GM18520 (cell line): ENCODE measurements around the gene CENPF.
"Not testable (repeated sequence)": the region's sequence is repeated elsewhere in the genome, so short reads cannot be mapped to it uniquely, and the experiment has no call there.

ENCODE experiments used
- ATAC-seq: cut with Tn5 transposase; IDR thresholded peaks from one replicate; pipeline ENCODE4 v1.9.1; 2021; ENCODE audit not compliant: unreplicated experiment

Gene CENPF

GRCh38 chr1:214583824-214584554 is 19.0 kb upstream of the CENPF start:
- ATAC-seq: no peak

DNA sequence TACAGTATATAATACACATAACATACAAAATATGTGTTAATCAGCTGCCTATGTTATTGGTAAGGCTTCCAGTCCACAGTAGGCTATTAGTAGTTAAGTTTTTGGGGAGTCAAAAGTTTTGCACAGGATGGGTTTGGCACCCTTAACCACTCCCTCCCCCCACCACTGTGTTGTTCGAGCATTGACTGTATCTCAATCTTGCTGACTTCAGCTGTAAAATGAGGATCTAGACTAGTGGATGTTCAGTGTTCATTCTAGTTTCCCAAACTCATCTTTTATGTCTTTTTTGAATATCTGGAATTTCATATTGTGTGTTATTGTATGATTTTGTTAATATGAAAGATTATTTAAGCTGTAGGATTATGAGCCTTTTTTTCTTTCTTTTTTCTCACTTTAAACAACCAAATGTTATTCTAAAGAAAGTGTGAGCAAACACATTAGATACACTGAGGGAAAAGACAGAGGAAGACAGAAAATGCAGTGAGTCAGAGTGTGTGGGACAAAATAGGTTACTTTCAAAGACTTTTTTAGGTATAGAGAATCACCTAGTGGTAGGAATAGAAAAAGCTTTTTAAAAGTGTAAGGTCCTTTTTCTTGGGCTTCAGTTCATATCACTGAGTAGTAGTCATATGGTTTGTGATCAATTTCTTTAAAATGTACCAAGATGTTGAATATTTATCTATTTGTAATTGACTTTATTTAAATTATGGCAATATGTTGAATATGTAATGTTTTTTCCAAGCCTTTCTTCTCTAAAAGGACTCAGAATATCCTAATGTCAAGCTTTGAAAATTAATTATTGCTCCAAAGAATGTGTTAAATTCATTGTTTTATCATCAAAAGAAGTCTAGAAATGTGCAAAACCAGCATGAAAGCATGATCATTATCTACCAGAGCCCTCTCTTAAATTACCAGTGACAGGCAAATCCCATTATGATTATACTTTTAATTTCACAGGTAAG is 17.9 kb upstream of the CENPF start:
- no peak for ATAC-seq

- no peak for ATAC-seq
Observed at GRCh38 chr1:214586621-214587020, 16.4 kb upstream of the CENPF start.

DNA sequence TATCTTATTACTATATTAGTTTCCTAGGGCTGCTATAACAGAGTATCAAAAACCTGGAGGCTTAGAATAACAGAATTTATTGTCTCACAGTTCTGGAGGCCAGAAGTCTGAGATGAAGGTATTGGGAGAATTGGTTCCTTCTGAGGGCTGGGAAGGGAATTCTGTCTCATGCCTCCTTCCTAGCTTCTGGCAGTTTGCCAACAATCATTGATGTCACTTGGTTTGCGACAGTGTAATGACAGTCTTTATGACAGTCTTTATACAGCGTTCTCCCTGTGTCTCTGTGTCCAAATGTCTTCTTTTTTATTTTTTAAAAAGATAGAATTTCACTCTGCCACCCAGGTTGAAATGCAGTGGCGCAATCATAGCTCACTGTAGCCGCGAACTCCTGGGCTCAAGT is 15.8 kb upstream of the CENPF start:
- ATAC-seq: no peak

- no peak for ATAC-seq
Observed at GRCh38 chr1:214588963-214589597, 13.9 kb upstream of the CENPF start.

GRCh38 chr1:214590696-214591095 is 12.3 kb upstream of the CENPF start:
- no peak for ATAC-seq

GRCh38 chr1:214591918-214592317 is 11.1 kb upstream of the CENPF start:
- not testable (repeated sequence) for ATAC-seq

DNA sequence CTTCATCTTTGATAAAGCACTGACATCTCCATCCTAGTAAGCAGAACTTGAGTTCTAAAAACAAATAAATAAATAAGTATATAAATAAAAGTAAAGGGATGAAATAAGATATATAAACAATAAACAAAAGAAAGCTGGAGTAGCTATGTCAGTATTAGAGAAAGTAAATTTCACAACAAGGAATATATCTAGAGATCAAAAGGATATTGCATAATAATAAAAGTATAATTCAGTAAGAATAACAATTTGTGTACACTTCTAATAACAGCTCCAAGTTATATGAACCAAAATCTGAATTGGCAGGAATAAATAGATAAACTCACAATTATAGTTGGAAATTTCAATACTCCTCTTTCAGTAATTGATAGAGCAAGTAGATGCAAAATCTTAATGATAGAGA is 9.8 kb upstream of the CENPF start:
- no peak for ATAC-seq

DNA sequence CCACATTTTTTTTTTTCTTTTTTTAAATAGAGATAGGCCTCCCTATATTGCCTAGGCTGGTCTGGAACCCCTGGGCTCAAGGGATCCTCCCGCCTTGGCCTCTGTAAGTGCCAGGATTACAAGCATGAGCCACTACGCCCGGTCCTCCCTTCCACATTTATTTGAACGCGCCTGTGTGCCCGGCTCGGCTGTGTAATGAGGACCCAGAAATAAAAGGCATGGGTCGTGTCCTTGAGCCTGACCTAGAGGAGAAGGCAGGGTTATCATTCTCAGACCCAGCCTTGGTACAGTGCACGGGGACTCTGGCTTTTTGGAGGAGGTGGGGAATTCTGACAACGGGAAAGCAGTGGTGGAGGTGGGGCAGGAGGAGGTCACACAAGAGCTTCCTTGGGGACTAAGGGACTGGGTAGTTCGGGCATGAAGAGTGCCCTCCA is 841 bp downstream of the CENPF start:
- no peak for ATAC-seq

DNA sequence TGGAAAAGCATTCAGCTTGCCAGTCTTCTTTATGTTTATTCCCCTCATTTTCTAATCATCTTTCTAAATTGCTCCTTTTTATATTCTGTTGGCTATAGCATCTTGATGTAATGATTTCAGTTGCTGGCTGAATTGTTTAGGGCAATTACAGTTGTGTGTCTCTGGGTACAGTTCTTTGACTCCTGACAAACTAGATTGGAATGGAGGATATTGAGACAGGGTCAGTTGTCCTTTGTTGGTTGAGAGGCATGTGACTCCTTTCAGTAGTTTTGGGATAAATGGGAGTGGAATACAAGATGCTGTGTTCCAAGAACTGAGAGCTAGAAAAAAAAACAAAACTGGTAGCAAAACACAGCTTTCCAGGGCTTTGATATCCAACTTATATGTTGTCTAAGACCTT is 1.5 kb downstream of the CENPF start:
- no peak for ATAC-seq

DNA sequence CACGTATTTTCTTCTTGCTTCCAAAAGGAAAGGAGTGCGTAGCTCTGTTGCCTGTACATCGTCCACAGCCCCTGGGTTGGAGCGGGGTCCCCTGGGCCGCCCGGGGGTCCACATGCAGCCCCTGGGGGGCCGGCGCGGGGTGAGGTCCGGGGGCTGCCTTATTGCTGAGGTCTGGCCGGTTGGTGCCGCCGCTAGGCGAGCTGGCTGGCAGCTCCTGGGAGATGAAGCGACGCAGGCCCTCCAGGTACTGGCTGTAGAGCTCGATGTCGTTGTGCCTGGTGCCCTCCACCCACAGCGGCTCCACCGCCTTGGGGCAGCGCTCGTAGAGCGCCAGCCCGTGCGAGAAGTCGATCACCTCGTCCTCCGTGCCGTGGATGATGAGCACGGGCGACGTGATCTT is 2.5 kb downstream of the CENPF start:
- ATAC-seq: not testable (repeated sequence)

DNA sequence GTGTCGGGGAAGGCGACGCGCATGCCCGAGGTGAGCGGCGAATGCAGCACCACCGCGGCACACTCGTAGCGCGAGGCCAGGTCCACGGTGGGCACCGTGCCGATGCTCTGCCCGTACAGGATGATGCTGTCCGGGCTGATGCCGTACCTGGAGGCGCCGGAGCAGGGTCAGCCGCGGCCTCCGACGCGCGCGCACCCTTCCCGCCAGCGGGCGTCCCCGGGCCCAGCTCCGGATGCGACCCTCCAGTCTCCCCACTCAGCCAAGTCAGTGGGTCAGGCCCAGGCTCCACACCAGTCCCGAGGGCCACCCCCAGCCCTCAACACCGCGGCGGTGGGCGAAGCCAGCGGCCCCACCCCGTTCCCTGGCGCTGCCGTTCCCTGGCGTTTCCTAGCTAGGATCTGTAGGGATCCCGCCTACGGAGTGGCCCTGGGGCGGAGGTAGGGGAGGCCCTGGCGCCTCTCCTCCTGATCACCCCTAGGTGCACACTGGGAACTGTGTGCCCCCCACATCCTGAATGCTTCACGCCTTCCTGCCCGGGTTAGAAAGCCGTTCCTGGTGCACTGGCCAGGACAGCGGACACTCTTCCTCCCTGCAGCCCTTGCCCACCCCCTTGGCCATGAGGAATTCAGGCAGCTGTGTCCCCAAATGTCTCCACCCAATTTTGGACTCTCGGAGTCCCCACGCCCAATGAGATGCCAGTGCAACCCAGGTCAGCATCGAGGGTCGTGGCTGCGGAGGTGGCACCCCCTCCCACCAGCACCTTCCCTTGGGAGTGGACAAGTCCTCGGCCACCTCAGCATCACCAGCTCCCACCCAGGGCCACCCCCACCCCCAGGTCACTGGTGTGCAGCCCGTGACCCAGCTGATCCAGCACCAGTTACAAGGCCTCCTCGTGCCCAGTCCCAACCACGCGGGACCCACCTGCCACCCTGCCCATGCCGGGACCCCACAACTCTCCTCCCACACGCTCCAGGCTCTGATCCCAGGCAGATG is 3.2 kb downstream of the CENPF start:
- ATAC-seq: not testable (repeated sequence)

DNA sequence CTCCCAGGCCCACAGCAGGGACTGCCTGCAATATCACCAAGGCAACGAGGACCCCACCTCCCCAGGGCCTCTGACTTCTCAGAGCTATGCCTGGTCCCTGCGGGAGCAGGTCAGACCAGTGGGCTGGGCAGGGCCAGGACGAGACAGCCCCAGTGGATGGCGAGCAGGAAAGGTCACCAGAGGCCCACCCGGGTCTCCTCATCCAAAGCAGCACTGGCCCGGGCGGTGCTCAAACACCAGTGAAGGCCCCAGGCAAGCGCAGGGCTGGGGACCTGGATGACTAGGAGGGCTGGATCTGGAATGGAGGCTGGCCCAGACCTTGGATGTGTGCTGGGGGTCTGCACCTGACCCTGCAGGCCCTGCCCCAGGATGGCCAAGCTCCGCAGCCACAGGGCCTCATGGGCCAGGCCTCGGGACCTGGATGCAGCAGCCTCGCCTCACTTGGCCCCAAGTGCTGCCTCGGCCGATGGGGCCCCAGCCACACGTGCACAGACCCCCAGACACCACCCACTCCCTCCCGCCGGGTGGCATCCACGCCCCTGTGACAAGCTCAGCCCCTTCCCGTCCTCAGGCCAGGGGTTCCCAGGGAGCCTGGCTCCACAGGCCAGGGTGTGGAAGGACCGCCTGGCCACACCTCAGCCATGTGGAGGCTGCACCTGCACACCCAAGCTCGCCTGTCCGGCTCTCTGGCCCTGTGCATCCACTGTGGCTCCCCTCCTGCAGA is 4.7 kb downstream of the CENPF start:
- ATAC-seq: not testable (repeated sequence)

DNA sequence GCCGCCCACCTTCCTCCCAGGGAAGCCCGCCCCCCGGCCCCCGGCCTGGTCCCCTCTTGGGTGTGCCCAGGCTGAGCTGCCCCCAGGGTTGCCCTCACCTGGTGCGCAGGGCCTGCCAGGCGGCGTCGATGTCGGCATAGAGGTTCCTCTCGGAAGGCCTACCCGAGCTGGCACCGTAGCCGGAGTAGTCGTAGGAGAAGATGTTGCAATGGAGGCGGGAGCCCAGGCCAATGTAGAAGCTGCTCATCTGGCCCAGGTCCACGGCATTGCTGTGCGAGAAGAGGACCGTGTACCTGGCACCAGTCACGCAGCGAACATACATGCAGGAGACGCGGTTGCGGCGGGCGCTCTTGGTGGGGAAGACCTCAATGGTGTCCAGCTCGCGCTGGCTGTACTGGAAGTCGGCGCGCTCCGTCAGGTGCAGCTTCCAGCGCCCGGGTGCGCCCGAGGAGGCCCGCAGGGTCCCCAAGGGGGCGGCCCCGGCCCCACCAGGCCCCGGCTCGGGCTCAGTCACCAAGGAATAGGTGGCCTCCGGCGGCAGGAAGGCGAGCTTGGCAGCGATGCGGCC is 5.3 kb downstream of the CENPF start:
- ATAC-seq: not testable (repeated sequence)

DNA sequence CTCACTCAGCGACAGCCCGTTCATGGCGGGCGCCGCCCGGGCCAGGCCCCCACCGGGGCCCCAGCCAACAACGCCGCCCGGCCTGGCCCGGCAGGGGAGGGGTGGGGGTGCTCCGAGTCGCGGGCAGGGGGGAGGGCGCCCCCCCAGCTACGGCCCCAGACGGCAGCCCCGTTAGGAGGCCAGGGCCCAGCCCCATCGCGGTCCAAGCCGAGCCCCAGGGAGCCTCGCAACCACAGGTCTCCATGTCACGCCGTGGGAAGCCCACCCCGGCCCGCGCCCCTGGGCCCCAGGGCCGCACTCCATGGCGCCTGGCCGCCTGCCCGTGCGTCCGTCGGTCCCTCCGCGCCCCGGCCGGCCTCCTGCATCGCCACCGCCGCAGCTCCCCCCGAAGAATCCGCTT is 5.8 kb downstream of the CENPF start:
- not testable (repeated sequence) for ATAC-seq

DNA sequence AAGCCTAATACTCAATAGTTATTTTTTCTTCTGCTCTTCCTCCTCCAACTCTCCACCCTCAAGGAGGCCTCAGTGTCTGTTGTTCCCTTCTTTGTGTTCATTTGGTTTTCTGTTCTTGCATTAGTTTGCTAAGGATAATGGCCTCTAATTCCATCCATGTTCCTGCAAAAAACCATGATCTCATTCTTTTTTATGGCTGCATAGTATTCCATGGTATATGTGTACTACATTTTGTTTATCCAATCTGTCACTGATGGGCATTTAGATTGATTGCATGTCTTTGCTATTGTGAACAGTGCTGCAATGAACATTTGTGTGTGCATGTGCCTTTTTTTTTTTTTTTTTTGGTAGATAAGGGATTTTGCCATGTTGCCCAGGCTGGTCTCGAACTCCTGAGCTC is 6.7 kb downstream of the CENPF start:
- ATAC-seq: no peak

GRCh38 chr1:214610136-214610535 is 7.1 kb downstream of the CENPF start:
- not testable (repeated sequence) for ATAC-seq

GRCh38 chr1:214615109-214615508 is 12.1 kb downstream of the CENPF start:
- no peak for ATAC-seq

DNA sequence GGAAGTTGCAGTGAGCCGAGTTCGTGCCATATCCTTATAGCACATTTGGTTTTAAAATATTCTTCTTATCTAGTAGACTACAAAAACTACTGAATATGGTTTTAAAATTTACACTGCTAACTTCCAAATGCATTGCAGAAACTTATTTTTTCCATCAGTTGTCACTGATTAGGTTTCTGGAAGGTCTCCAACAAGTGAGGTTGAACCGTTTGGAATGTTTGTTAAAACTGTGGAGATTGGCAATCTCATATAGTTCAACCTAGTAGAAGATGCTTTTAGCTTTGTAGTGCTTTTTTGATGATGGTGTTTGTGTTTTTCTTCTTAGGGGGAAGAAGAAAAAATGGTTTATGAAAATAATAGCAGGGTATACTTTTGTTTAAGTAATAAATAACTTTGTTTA is 12.9 kb downstream of the CENPF start:
- no peak for ATAC-seq
